Measurements from ENCODE around the gene TEAD1.

GRCh38 chr11:12859872-12860657 is 185.8 kb downstream of the TEAD1 start:
- TF ChIP-seq CTCF (IDR thresholded peaks at IDR 0.05) = no peak
- no peak for TF ChIP-seq POLR2A (IDR thresholded peaks at IDR 0.05)

Measured in tibial nerve (tissue), 3 donors.